Spleen (tissue), 7 donors: ENCODE data around the gene DCHS2.

ENCODE experiments used
- POLR2AphosphoS5 ChIP-seq, 3 donors: sonication (generic); formaldehyde crosslinking; IDR thresholded peaks; one replicate each; pipeline ENCODE4 v1.5.1; 2017; ENCODE audit warnings: antibody characterized with exemption in 3 of 3
- TF ChIP-seq, protein P1 (sequence below), 11 experiments: fragments of 200-600 bp in 7 of 11; fragments of 450-650 bp in 4 of 11; sonication (generic) in 4 of 11; IDR thresholded peaks in 8 of 11; conservative IDR thresholded peaks in 3 of 11; 1 replicate in 7 of 11; 2 replicates in 4 of 11; pipeline versions ENCODE4 v1.4.0 to v1.8.0; 2016 to 2021; ENCODE audit warnings: antibody characterized with exemption in 11 of 11, inconsistent platforms in 4 of 11, mild to moderate bottlenecking in 1 of 11
- donor health status: DM: no; HTN: no; CAD: no; lungs with moderate emphysema.
- donor health status: DM: no; HTN: no; CAD: no.
- donor health status: DM: no; HTN: no; CAD: no.

GRCh38 chr4:154462081-154462810 is 29.4 kb downstream of the DCHS2 start:
- TF ChIP-seq POLR2AphosphoS5 (IDR thresholded peaks at IDR 0.05) = no peak
- TF ChIP-seq, protein P1, sequence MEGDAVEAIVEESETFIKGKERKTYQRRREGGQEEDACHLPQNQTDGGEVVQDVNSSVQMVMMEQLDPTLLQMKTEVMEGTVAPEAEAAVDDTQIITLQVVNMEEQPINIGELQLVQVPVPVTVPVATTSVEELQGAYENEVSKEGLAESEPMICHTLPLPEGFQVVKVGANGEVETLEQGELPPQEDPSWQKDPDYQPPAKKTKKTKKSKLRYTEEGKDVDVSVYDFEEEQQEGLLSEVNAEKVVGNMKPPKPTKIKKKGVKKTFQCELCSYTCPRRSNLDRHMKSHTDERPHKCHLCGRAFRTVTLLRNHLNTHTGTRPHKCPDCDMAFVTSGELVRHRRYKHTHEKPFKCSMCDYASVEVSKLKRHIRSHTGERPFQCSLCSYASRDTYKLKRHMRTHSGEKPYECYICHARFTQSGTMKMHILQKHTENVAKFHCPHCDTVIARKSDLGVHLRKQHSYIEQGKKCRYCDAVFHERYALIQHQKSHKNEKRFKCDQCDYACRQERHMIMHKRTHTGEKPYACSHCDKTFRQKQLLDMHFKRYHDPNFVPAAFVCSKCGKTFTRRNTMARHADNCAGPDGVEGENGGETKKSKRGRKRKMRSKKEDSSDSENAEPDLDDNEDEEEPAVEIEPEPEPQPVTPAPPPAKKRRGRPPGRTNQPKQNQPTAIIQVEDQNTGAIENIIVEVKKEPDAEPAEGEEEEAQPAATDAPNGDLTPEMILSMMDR (IDR thresholded peaks at IDR 0.05 in 8 of 11, conservative IDR thresholded peaks at IDR 0.05 in 3 of 11) = no peak
